ENCODE measurements around the gene MBP. TPM values are rescaled to one million over a fixed set of nuclear protein-coding genes. Genes with fewer than 3 reads are reported as not detected.
A peak's percentile ranks its signal among the peaks of the same experiment; 100 is the strongest.

Gene MBP
- total RNA-seq, 1 donor from 2014 or later = 3.2 TPM

DNA sequence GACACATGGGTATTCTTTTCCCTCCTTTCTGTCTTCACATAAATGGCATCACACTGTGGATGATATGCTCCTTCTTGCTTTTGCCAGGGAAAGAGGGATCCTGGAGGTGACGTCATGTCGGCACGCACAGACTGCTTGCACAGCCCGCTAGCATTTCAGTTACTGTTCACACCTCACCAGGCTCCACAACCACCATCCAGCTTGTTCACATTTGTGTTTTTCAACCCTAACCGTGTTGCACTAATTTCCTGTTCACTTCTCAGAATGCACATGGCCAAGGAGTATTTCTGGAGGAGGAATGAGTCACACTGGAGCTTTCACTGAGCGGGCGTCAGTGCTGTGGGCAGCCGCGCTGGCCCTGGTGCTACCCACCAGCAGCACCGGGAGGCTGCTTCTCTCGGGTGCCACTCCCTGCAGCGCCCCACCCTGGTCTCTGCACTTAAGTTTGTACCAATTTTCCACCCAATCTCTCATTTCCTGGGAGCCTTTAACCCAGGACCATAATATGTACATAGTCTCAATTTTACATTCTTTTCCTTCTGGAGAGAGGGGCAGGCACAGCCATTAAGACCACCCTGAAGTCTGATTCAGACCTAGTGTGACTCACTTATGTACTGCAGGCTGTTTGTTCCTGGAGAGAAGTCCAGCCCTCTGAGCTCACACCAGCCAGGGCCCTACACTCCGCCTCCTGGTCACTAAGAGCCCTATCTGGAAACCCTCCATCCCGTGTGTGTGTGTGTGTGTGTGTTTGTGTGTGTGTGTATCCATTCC is 65.1 kb downstream of the MBP start:
- DNase-seq (ENCODE audit: low read depth) = peak; percentile 86

GRCh38 chr18:77066689-77067088 is 65.9 kb downstream of the MBP start:
- DNase-seq (ENCODE audit: low read depth) = no peak

GRCh38 chr18:77066101-77066500 is 66.5 kb downstream of the MBP start:
- DNase-seq (ENCODE audit: low read depth) = no peak

DNA sequence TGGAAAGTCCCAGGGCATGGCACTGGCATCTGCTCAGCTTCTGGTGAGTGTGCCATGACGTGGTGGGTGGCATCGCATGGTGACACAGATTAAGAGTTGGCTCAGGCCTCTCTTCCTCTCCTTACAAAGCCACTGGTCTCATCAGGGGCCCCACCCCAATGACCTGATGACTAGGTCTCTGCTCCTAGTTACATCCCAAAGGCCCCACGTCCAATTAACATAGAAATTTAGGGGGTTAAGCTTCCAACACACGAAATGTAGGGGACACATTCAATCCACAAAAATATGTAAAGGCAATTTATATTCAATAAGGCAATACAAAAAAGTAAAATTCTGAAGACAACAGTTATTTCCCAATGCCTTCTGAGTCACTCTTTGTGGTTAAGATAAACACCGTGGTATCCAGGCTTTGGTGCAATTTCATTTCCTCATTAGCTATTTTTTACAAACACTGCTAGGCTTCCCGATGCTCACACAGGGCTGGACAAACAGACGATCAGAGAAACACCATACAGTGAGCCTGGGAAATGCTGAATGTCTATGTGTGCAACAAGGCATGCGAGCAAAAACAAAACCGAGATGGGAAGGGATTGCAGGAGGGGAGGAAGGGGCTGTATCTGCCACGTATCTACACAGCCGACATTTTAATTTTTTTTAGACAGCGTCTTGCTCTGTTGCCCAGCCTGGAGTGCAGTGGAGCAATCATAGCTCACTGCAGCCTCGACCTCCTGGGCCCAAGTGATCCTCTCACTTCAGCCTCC is 67.2 kb downstream of the MBP start:
- DNase-seq (ENCODE audit: low read depth) = peak; percentile 76

DNA sequence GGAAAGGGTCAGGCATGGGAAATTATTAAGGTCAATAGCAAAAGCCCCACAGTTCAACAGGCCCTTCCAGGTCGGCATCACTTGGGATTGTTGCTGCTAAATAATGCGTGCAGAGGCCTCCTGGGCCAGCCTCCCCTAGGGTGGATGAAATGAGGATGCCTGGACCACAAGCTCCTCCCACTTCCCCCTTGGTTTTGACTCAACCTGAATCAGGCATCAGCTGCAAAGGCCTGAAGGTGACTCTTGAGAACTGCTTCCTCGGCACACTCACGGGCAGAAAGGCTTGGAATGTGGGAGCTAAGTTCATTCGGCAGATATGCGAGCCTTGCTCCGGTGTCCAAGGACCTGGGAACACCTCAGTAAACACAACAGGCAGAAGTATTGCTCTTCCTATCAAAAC is 69.3 kb downstream of the MBP start:
- no peak for DNase-seq (ENCODE audit: low read depth)

- DNase-seq (ENCODE audit: low read depth) = peak; percentile 77
These were observed 70.0 kb downstream of the MBP start for GRCh38 chr18:77062518-77063003.

DNA sequence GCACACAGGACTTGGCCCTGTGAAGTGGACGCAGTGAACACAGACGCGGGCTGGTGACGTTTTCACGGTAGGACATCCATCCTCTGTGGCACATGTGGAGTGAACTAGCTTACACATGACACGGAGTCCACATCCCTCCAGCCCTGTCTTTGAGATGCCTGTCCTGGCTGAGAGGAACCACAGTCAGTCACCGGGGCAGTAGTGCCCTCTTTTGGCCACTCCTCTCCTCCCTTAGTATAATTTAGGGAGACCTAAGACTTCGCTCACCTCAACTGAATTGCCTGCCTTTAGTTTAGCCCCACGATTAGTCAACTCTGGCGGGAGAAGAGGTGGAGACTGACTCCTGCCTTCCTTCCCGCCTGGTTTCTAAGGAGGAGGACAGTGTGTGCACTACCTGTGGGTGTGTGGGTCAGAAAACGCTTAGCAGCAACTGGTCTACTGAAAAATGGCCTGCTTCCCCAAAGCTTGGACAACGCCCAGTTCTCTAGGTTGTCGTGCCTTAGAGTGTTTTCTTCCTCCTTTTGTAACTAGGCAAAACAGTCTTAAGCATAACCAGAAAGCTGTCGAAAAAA is 70.6 kb downstream of the MBP start:
- DNase-seq (ENCODE audit: low read depth) = no peak

DNA sequence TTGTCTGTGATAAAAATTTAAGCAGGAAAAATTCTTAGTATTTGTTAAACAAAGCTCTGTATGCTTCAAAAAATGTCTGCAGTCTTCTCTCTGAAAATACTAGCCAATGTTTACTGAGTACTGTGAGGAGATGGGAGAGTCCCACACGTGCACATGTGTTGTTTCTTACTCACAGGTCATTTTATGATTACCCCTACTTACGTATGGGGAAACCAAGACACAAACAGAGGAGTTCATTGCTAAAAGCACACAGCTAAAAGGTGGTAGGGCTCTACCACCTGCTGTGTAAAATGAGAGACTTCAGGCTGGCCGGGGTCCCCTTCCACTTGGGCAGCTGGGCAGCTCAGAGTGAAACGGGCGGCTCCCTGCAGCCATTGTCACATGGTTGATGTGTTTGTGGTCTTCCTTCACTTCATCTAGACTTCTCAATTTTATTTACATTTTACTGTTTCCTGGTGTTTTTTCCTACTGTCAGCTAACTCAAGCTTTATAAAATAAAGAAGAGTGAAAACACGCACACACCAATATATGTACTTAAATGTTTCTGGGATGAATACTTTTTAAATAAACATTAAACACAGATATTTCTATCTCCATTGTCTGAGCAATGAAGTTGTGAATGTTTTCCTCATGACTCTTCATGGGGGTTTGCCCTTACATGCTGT is 71.2 kb downstream of the MBP start:
- no peak for DNase-seq (ENCODE audit: low read depth)

DNA sequence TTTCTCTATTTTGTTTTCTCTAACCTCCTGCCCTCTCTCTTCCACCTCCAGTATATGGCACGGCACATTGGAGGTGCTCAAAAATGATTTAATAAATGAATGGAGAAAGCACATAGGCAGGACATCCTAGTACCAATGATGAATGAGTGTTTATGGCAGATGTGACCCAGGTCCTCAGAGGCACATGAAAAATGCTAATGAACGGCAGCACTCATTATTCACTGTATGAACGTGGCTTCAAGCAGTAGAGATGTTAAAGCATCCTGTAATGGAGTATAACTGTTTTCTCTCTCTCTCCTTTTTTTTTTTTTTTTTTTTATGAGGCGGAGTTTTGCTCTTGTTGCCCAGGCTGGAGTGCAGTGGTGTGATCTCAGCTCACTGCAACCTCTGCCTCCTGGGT is 72.4 kb downstream of the MBP start:
- no peak for DNase-seq (ENCODE audit: low read depth)

GRCh38 chr18:77059294-77059916 is 73.2 kb downstream of the MBP start:
- DNase-seq (ENCODE audit: low read depth) = peak; percentile 69

GRCh38 chr18:77058290-77058835 is 74.2 kb downstream of the MBP start:
- DNase-seq (ENCODE audit: low read depth) = no peak

- DNase-seq (ENCODE audit: low read depth) = peak; percentile 62
These were observed 75.6 kb downstream of the MBP start for GRCh38 chr18:77057006-77057395.

GRCh38 chr18:77056344-77057005 is 76.1 kb downstream of the MBP start:
- DNase-seq (ENCODE audit: low read depth) = no peak

GRCh38 chr18:77055429-77056300 is 76.9 kb downstream of the MBP start:
- DNase-seq (ENCODE audit: low read depth) = peak; percentile 37

DNA sequence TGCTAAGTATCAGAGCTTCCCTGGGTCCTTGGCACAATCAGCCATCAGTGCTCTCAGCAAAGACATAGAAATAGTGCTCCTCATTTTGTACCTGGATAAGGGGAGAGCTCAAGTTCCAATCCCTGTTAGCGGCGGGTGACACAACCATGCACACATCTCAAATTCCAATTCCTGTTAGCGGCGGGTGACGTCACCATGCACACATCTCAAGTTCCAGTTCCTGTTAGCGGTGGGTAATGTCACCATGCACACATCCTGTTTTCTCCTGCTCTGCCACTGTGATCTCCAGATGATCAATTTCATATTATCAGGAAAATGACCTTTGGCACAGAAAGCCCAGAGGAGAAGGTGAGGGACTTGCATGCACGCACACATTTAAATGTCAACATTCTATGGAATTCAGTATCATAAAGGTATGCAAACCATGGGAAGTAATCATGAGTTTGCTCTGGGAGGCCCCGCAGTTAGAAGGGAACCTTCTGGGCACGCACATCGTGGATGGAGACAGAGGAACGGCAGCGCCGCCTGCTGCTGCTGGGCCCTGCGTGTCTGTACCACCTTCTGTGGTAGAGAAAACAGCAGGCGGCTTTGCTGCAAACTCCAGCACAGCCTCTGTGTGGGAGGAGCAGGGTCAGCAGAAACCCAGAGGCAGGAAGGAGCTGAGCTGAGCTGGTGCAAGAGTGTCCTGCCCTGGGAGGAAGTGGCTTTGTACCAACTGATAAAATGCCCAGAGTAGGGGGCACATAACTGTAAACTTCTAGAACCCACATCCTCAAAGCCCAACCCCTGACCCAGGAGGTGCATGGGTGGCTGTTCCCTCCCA is 77.8 kb downstream of the MBP start:
- DNase-seq (ENCODE audit: low read depth) = peak; percentile 83

- DNase-seq (ENCODE audit: low read depth) = no peak
These were observed 78.3 kb downstream of the MBP start for GRCh38 chr18:77054288-77054605.

- no peak for DNase-seq (ENCODE audit: low read depth)
These were observed 78.8 kb downstream of the MBP start for GRCh38 chr18:77053616-77054287.

- DNase-seq (ENCODE audit: low read depth) = peak; percentile 36
These were observed 79.6 kb downstream of the MBP start for GRCh38 chr18:77052983-77053309.
